Tibial nerve (tissue), 3 donors: Measurements from ENCODE around the gene TEX26.

Source experiments
- POLR2A ChIP-seq, 2 donors: fragments of 450-650 bp; IDR thresholded peaks; one replicate each; pipeline ENCODE4 v1.6.1; 2017; ENCODE audit warnings: antibody characterized with exemption in 2 of 2, mild to moderate bottlenecking in 2 of 2, moderate library complexity in 2 of 2
- TF ChIP-seq, protein P1 (sequence below), 5 experiments: fragments of 200-600 bp in 3 of 5; fragments of 450-650 bp in 2 of 5; sonication (generic) in 3 of 5; IDR thresholded peaks; one replicate each; pipeline ENCODE4 v1.5.1; 2016 to 2019; ENCODE audit warnings: antibody characterized with exemption in 5 of 5, mild to moderate bottlenecking in 3 of 5, moderate library complexity in 2 of 5

DNA sequence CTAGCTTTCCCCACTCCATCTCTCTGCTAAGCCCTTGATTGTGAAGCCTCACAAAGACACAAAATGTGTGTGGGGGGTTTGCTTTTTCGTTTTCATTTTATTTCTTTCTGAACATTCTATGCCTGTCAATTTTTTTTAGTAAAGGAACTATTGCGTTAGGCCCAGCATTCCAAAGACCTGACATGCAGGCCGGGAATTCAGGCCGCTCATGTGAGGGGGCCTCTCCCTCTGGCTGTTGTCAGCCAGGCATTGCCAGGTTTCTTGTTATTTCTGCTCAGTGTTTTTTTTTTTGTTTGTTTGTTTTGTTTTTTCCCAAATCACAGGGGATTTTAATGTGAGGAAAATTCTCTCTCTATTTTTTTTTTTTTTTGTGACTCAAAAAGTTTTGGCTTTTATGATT, 36.7 kb upstream of the TEX26 start:
- TF ChIP-seq, protein P1, sequence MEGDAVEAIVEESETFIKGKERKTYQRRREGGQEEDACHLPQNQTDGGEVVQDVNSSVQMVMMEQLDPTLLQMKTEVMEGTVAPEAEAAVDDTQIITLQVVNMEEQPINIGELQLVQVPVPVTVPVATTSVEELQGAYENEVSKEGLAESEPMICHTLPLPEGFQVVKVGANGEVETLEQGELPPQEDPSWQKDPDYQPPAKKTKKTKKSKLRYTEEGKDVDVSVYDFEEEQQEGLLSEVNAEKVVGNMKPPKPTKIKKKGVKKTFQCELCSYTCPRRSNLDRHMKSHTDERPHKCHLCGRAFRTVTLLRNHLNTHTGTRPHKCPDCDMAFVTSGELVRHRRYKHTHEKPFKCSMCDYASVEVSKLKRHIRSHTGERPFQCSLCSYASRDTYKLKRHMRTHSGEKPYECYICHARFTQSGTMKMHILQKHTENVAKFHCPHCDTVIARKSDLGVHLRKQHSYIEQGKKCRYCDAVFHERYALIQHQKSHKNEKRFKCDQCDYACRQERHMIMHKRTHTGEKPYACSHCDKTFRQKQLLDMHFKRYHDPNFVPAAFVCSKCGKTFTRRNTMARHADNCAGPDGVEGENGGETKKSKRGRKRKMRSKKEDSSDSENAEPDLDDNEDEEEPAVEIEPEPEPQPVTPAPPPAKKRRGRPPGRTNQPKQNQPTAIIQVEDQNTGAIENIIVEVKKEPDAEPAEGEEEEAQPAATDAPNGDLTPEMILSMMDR (IDR thresholded peaks at IDR 0.05) = no peak
- TF ChIP-seq POLR2A (IDR thresholded peaks at IDR 0.05) = no peak
